ENCODE data around the gene UBE2J2. TPM values are rescaled to one million over a fixed set of nuclear protein-coding genes. Genes with fewer than 3 reads are reported as not detected.

Gene UBE2J2
- total and polyA plus RNA-seq, 10 donors = 39.1 to 69.7 (median 55.3) TPM

- Histone ChIP-seq H3K4me1 (peaks cover 38 to 84% (median 58%) of the 10 kb centered on the region in 6 donors), H3K36me3 (peaks cover 0 to 40% (median 24%) of the 10 kb centered on the region in 6 donors), H3K27me3 (replicated peaks in 1 of 7) (peaks cover 0 to 46% (median 0%) of the 10 kb centered on the region in 7 donors), H3K9me3 (no peaks in the 10 kb centered on the region), H3K4me3 (peak within 1 kb of the TSS; percentile 22 to 64 (median 36)), H3K27ac (peak within 1 kb of the TSS in 7 of 8 donors; percentile 32 to 82 (median 75))
- WGBS, 5 donors = 7 to 19% (median 17%) methylated on average over 18 to 56 of the region's 56 CpGs
- intact Hi-C loops (cut with DNase I; ENCODE audit: low total_unique reads) = no loop called here
- TF ChIP-seq POLR2A (IDR thresholded peaks at IDR 0.05) (no peak), CTCF (IDR thresholded peaks at IDR 0.05 in 8 of 11, conservative IDR thresholded peaks at IDR 0.05 in 3 of 11) (no peak), POLR2AphosphoS5 (IDR thresholded peaks at IDR 0.05) (peak in 2 of 3 donors; percentile 41 to 62)
- DNase-seq = peak; percentile 81
Observed at GRCh38 chr1:1213345-1214265, 60.0 kb downstream of the UBE2J2 start, which contains the start of gene TNFRSF4. TNFRSF4 (minus strand) TSS chr1:1214153; CDS start chr1:1214127, 26 bp downstream.

- DNase-seq = peak; percentile 92
- intact Hi-C loops (cut with DNase I; ENCODE audit: low total_unique reads) = no loop called here
- peaks cover 0 to 54% (median 4%) of the 10 kb centered on the region in 7 donors for H3K27me3 ChIP-seq (replicated peaks in 1 of 7)
- H3K4me3 ChIP-seq = peak overlapping the region; percentile 22 to 64 (median 36)
- H3K27ac ChIP-seq = peak overlapping the region in 7 of 8 donors; percentile 32 to 82 (median 75)
- TF ChIP-seq POLR2AphosphoS5 (IDR thresholded peaks at IDR 0.05) (peak; percentile 72 to 85 (median 81)), POLR2A (IDR thresholded peaks at IDR 0.05) (no peak)
- no peaks in the 10 kb centered on the region for H3K9me3 ChIP-seq
- H3K4me1 ChIP-seq = peaks cover 45 to 91% (median 65%) of the 10 kb centered on the region in 6 donors
- 0 to 2% (median 1%) methylated on average over 14 to 24 of the region's 24 CpGs for WGBS, 5 donors
- H3K36me3 ChIP-seq = peaks cover 0 to 33% (median 17%) of the 10 kb centered on the region in 6 donors
Observed at GRCh38 chr1:1212780-1213344, 60.8 kb downstream of the UBE2J2 start.

- Histone ChIP-seq H3K27me3 (replicated peaks in 1 of 7) (peaks cover 0 to 65% (median 12%) of the 10 kb centered on the region in 7 donors), H3K9me3 (no peaks in the 10 kb centered on the region), H3K4me3 (peak overlapping the region in 5 of 8 donors; percentile 4 to 64 (median 40)), H3K36me3 (peaks cover 0 to 22% (median 6%) of the 10 kb centered on the region in 6 donors), H3K4me1 (peaks cover 54 to 99% (median 73%) of the 10 kb centered on the region in 6 donors), H3K27ac (peak overlapping the region in 4 of 8 donors; percentile 75 to 82 (median 79))
- intact Hi-C loops (cut with DNase I; ENCODE audit: low total_unique reads) = no loop called here
- no peak for TF ChIP-seq POLR2AphosphoS5 (IDR thresholded peaks at IDR 0.05)
- TF ChIP-seq POLR2A (IDR thresholded peaks at IDR 0.05) = no peak
- TF ChIP-seq CTCF (IDR thresholded peaks at IDR 0.05 in 8 of 11, conservative IDR thresholded peaks at IDR 0.05 in 3 of 11) = no peak
- 78 to 90% (median 83%) methylated on average over 20 to 28 of the region's 28 CpGs for WGBS, 5 donors
- peak; percentile 73 for DNase-seq
Observed at GRCh38 chr1:1211541-1212441, 61.9 kb downstream of the UBE2J2 start.

Measured in spleen (tissue), 11 donors.